GM21515 (cell line): Measurements from ENCODE around the gene RNF5.
A peak's percentile ranks its signal among the peaks of the same experiment; 100 is the strongest.
"Not testable (repeated sequence)": the region's sequence is repeated elsewhere in the genome, so short reads cannot be mapped to it uniquely, and the experiment has no call there.

Experiments used
- ATAC-seq: cut with Tn5 transposase; IDR thresholded peaks from one replicate; pipeline ENCODE4 v1.9.1; 2021; ENCODE audit not compliant: unreplicated experiment

The RNF5 gene

DNA sequence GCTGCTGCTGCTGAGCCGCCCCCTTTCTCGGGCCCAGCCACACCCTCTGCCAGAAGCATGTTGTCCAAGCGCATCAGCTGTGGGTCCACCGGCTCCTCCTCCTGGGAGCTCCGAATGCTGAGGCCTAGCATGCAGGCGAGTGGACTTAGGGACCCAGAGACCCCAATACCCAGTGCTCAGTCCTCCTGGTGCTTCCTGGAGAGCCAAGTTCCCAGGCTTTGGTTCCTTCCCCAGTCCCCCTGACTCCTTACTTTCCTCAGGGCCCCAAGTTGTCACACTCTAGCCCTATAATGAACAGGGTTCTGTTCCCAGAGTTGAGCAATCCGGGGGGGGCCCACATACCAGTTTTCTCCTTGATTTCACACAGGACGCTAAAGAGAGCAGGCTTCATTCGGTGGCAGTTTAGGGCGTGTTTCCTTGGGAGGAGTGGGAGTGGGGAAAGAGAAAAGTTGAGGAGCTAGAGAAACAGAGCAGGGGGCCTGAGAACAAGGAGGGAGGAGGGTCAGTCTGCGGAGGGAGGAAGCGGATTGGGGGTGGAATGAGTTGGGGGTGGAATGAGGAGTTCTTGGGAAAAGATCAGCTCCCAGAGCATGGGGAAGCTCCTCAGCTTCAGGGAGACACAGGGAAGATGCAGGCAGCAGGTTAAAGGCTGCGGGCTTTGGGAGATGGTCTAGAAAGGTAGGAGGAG is 10.3 kb downstream of the RNF5 start:
- no peak for ATAC-seq

DNA sequence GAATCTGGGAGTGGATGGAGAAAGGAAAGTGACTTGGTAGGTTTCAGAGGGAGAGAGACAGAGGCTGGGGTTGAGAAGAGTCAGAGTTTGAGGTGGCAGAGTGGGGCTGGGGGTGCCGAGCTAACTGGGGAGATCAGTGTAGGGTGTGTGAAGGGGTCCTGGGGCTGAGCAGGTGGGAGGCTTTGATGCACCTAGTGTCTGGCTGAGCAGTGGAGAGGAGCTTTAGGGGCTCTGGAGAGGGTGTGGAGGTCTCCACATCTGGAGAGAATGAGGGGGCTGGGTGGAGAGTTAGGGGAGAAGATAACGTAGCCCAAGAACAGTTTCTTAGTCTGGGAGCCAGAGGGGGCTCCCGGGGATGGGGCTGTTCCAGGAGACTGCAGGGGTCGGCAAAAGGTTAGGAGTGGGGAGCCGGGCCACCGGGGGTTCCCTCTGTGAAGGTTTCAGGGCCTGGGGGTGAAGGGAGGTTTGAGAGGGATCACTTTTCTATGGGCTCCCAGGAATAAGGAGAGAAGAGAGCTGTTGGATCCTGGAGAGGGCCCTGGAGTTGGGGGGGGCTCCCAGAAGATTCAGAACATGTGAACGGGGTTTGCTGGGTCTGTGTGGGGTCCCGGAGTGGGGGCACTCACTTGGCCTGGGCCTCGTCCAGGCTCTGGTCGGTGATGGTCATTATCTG is 11.0 kb downstream of the RNF5 start:
- no peak for ATAC-seq

DNA sequence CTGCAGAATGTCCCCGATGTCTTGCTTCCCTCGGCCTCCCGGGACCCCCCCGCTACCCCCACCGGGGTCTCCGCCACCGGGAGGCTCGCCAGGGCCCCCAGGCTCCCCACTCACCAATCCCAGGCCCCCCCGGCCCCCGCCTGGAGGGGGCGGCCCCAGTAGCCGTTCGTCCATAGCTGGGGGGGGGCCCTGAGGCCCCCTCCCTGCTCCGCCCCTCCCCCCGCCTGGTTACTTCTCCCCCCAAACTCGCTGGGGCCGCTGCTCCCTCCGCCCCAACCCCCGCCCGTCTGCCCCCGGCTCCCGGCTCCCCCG is 11.5 kb downstream of the RNF5 start:
- no peak for ATAC-seq

GRCh38 chr6:32190054-32190851 is 12.0 kb downstream of the RNF5 start, which contains the start of gene PBX2:
PBX2 (minus strand) TSS chr6:32190202; CDS start chr6:32189915, 287 bp downstream.
- peak; percentile 43 for ATAC-seq

- ATAC-seq = no peak
These were observed 12.9 kb downstream of the RNF5 start for GRCh38 chr6:32190911-32191677.

- ATAC-seq = no peak
These were observed 13.7 kb downstream of the RNF5 start for GRCh38 chr6:32191696-32192607.

- ATAC-seq = no peak
These were observed 14.4 kb downstream of the RNF5 start, which contains the start of gene GPSM3 for GRCh38 chr6:32192608-32193039. GPSM3 (minus strand) TSS chr6:32192643; CDS start chr6:32192513, 130 bp downstream.

DNA sequence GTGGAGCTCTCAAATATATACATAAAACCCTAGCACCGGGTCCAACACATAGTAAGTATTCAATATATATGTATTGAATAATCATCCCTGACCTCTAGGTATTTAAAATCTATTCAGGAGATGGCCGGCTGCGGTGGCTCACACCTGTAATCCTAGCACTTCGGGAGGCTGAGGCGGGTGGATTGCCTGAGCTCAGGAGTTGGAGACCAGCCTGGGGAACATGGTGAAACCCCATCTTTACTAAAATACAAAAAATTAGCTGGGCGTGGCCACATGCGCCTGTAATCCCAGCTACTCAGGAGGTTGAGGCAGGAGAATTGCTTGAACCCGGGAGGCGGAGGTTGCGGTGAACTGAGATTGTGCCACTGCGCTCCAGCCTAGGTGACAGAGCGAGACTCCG is 14.9 kb downstream of the RNF5 start:
- ATAC-seq = not testable (repeated sequence)

DNA sequence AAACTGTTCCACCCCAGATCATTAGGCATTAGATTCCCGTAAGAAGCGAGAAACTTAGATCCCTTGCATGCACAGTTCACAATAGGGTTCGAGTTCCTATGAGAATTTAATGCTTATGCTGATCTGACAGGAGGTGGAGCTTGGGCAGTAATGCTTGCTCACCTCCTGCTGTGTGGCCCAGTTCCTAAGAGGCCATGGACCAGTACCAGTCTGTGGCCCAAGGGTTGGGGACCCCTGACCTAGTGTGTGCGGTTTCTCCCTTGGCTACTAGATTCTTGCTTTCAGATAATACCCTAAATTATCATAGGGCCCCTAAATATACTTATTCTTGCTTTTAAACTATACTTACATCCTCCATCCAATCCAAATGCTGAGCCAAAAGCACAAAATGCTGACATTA is 16.2 kb downstream of the RNF5 start:
- ATAC-seq = no peak

DNA sequence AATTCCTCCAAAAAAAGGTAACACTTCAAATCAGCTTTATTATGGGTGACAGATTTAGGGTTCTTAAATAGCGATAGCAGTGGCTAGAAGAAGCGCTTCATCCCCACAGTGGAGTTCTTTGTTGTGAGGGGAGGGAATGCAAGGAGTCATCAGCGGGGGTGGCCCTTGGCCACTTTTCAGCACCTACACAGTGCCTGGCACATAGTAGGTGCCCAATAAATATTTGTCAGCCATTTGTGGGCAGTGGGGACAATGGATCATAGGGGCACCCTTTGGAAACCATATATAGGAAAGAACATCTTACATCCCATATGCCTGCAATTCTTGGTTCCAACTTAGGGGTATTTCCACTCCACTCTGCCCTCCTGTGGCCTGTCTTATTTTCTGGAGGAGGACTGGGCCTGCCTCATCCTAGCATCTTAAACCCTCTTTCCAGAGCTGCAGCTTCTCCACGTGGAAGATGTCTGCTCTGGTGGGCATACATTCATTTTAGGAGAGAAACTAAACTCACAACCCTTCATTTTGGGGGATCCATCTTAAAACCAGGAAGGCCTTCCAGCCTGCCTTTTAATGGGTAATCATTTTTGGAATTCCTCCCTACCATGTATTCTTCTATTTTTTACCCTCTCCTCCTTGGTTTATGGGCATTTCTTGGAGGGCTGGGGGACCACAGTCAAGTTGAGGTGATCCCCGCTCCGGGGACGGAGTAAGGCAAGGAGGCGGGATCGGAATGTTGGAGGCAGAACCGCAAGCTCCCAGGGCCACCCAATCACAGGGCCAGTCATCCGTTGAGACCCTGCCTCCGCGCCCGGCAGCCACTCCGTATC is 16.8 kb downstream of the RNF5 start:
- ATAC-seq = no peak

DNA sequence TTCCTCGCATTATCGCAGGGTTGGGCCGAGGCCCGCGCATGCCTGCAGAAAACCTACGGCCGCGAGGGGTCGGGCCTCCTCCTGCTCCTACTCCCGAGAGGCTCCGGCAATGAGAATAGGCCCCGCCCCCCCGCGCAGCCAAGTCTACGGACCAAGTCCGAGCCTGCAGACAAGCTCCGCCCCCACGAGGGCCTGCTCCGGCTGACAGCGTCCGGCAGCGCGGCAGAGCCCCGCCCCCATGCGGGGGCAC is 17.4 kb downstream of the RNF5 start:
- ATAC-seq = peak; percentile 70

- peak; percentile 69 for ATAC-seq
These were observed 17.9 kb downstream of the RNF5 start for GRCh38 chr6:32195902-32196681.

- no peak for ATAC-seq
These were observed 18.7 kb downstream of the RNF5 start for GRCh38 chr6:32196682-32197616.

DNA sequence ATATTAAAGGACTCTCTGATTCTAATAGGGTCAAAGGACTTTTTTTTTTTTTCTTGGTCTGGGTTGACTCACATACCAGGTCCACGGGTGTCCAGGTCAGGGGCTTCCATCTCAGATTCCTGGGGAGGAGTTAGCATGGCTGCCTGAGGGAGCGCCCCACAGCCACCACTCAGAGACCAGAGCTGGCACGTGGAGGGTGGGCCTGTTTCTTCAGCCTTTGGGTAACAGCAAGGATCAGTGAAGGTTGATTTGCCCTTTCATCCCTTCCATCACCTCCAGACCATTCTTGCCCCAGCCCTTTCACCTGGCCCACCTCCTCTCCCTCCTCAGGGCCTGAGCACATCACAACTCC is 20.1 kb downstream of the RNF5 start:
- no peak for ATAC-seq

- ATAC-seq = no peak
These were observed 20.7 kb downstream of the RNF5 start for GRCh38 chr6:32198866-32199265.

DNA sequence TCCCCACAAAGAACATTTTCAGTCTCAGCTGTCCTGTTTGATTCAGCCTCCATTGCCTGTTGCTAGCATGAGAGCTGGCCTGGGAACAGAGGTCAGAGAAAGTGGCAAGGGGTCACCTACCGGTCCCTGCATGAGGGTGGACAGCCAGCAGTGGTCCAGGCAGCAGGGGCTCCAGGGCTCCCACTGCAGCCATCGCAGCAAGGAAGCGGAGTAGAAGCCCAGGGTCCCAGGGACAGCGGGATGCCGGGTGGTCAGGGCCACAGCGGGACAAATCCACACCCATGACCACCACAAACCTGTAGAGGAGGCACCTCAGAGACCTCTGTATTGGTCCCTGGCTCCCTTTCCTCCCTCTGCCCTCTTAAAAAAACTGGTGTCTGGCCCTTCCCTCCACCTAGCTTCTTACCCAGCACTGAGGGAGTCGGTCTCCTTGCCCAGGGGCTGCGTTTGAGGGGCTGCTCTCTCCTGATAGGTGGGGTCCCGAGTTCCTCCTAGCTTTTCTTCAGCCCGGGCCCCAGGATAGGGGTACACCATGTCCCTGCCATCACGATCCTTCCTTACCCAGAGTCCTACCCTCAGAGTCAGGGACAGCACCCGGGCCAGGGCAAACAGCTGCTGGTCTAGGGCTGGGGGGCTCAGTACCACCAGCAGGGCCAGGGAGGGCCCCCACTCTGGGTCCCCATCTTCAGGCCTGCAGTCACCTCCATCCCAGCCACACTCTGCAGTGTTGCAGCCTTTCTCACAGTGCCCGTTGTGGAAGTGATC is 22.7 kb downstream of the RNF5 start:
- ATAC-seq = no peak

GRCh38 chr6:32202186-32202585 is 24.0 kb downstream of the RNF5 start:
- ATAC-seq = no peak
